ENCODE results near the gene PHF20.
"Not testable (repeated sequence)": the region's sequence is repeated elsewhere in the genome, so short reads cannot be mapped to it uniquely, and the experiment has no call there.

Gene PHF20

GRCh38 chr20:35954200-35954906, 182.5 kb downstream of the PHF20 start, which contains the start of gene SCAND1:
Gene SCAND1 (minus strand): TSS chr20:35954502. CDS start chr20:35954284, 218 bp downstream.
- Mint-ChIP-seq H3K4me3 (peak within 1 kb of the TSS; percentile 99), H3K27me3 (no peaks in the 10 kb centered on the region), H3K27ac (peak within 1 kb of the TSS; percentile 99), H3K36me3 (ENCODE audit: low read depth) (peaks cover 9% of the 10 kb centered on the region), H3K9me3 (peaks cover 3% of the 10 kb centered on the region), H3K4me1 (ENCODE audit: low read depth) (peaks cover 16% of the 10 kb centered on the region)

GRCh38 chr20:35954907-35955251, 183.1 kb downstream of the PHF20 start:
- H3K27ac Mint-ChIP-seq = peak overlapping the region; percentile 99
- peaks cover 8% of the 10 kb centered on the region for H3K36me3 Mint-ChIP-seq (ENCODE audit: low read depth)
- H3K4me1 Mint-ChIP-seq (ENCODE audit: low read depth) = peaks cover 16% of the 10 kb centered on the region
- no peaks in the 10 kb centered on the region for H3K27me3 Mint-ChIP-seq
- H3K9me3 Mint-ChIP-seq = peaks cover 6% of the 10 kb centered on the region
- H3K4me3 Mint-ChIP-seq = peak overlapping the region; percentile 99

- H3K9me3 Mint-ChIP-seq = peaks cover 6% of the 10 kb centered on the region
- no peaks in the 10 kb centered on the region for H3K27me3 Mint-ChIP-seq
- H3K27ac Mint-ChIP-seq = peak overlapping the region; percentile 13
- H3K4me1 Mint-ChIP-seq (ENCODE audit: low read depth) = peaks cover 16% of the 10 kb centered on the region
- peak overlapping the region; percentile 1 for H3K4me3 Mint-ChIP-seq
- H3K36me3 Mint-ChIP-seq (ENCODE audit: low read depth) = peaks cover 8% of the 10 kb centered on the region
These were observed 184.8 kb downstream of the PHF20 start for GRCh38 chr20:35956616-35957015.

- not testable (repeated sequence) for H3K4me3 Mint-ChIP-seq; H3K27me3 Mint-ChIP-seq; H3K27ac Mint-ChIP-seq; H3K36me3 Mint-ChIP-seq (ENCODE audit: low read depth); H3K4me1 Mint-ChIP-seq (ENCODE audit: low read depth); H3K9me3 Mint-ChIP-seq
These were observed 187.5 kb downstream of the PHF20 start for GRCh38 chr20:35959291-35959690.

- no peaks in the 10 kb centered on the region for H3K4me1 Mint-ChIP-seq (ENCODE audit: low read depth)
- peaks cover 6% of the 10 kb centered on the region for H3K9me3 Mint-ChIP-seq
- no peak overlapping the region for H3K27ac Mint-ChIP-seq
- no peak overlapping the region for H3K4me3 Mint-ChIP-seq
- peaks cover 4% of the 10 kb centered on the region for H3K27me3 Mint-ChIP-seq
- H3K36me3 Mint-ChIP-seq (ENCODE audit: low read depth) = peaks cover 4% of the 10 kb centered on the region
These were observed 192.1 kb downstream of the PHF20 start for GRCh38 chr20:35963878-35964277.

- no peaks in the 10 kb centered on the region for H3K36me3 Mint-ChIP-seq (ENCODE audit: low read depth)
- H3K27ac Mint-ChIP-seq = no peak within 1 kb of the TSS
- H3K27me3 Mint-ChIP-seq = peaks cover 4% of the 10 kb centered on the region
These were observed 196.3 kb downstream of the PHF20 start, which contains the start of gene CNBD2 for GRCh38 chr20:35967979-35968640. Gene CNBD2 (plus strand): TSS chr20:35968590. CDS start chr20:35968763, 173 bp downstream.

GRCh38 chr20:35968930-35969329, 197.1 kb downstream of the PHF20 start:
- no peaks in the 10 kb centered on the region for H3K36me3 Mint-ChIP-seq (ENCODE audit: low read depth)
- H3K27me3 Mint-ChIP-seq = peaks cover 4% of the 10 kb centered on the region
- no peak overlapping the region for H3K27ac Mint-ChIP-seq
- no peaks in the 10 kb centered on the region for H3K9me3 Mint-ChIP-seq
- H3K4me3 Mint-ChIP-seq = no peak overlapping the region
- no peaks in the 10 kb centered on the region for H3K4me1 Mint-ChIP-seq (ENCODE audit: low read depth)

More at GRCh38 chr20:35967979-35968640, 196.3 kb downstream of the PHF20 start, which contains the start of gene CNBD2:
- no peak within 1 kb of the TSS for H3K4me3 Mint-ChIP-seq
- no peaks in the 10 kb centered on the region for H3K4me1 Mint-ChIP-seq (ENCODE audit: low read depth)
- H3K9me3 Mint-ChIP-seq = no peaks in the 10 kb centered on the region

- H3K36me3 Mint-ChIP-seq (ENCODE audit: low read depth) = no peaks in the 10 kb centered on the region
These were observed 200.2 kb downstream of the PHF20 start for GRCh38 chr20:35971981-35972380.

GRCh38 chr20:35972462-35972861, 200.6 kb downstream of the PHF20 start:
- H3K4me1 Mint-ChIP-seq (ENCODE audit: low read depth) = no peaks in the 10 kb centered on the region
- H3K4me3 Mint-ChIP-seq = no peak overlapping the region
- no peaks in the 10 kb centered on the region for H3K36me3 Mint-ChIP-seq (ENCODE audit: low read depth)
- H3K27ac Mint-ChIP-seq = no peak overlapping the region
- H3K27me3 Mint-ChIP-seq = peaks cover 4% of the 10 kb centered on the region
- H3K9me3 Mint-ChIP-seq = no peaks in the 10 kb centered on the region

More at GRCh38 chr20:35971981-35972380, 200.2 kb downstream of the PHF20 start:
- H3K27ac Mint-ChIP-seq = no peak overlapping the region
- peaks cover 4% of the 10 kb centered on the region for H3K27me3 Mint-ChIP-seq
- no peak overlapping the region for H3K4me3 Mint-ChIP-seq
- no peaks in the 10 kb centered on the region for H3K9me3 Mint-ChIP-seq
- H3K4me1 Mint-ChIP-seq (ENCODE audit: low read depth) = no peaks in the 10 kb centered on the region

- no peaks in the 10 kb centered on the region for H3K27me3 Mint-ChIP-seq
- no peaks in the 10 kb centered on the region for H3K36me3 Mint-ChIP-seq (ENCODE audit: low read depth)
- H3K9me3 Mint-ChIP-seq = no peaks in the 10 kb centered on the region
- no peaks in the 10 kb centered on the region for H3K4me1 Mint-ChIP-seq (ENCODE audit: low read depth)
- no peak overlapping the region for H3K27ac Mint-ChIP-seq
- H3K4me3 Mint-ChIP-seq = no peak overlapping the region
These were observed 202.4 kb downstream of the PHF20 start for GRCh38 chr20:35974256-35974655.

GRCh38 chr20:35975576-35976373, 204.0 kb downstream of the PHF20 start:
- H3K27me3 Mint-ChIP-seq = no peaks in the 10 kb centered on the region
- H3K4me3 Mint-ChIP-seq = no peak overlapping the region
- H3K36me3 Mint-ChIP-seq (ENCODE audit: low read depth) = no peaks in the 10 kb centered on the region
- no peaks in the 10 kb centered on the region for H3K9me3 Mint-ChIP-seq
- no peak overlapping the region for H3K27ac Mint-ChIP-seq
- no peaks in the 10 kb centered on the region for H3K4me1 Mint-ChIP-seq (ENCODE audit: low read depth)

GRCh38 chr20:35978041-35978513, 206.3 kb downstream of the PHF20 start:
- no peak overlapping the region for H3K4me3 Mint-ChIP-seq
- no peak overlapping the region for H3K27ac Mint-ChIP-seq
- no peaks in the 10 kb centered on the region for H3K9me3 Mint-ChIP-seq
- H3K4me1 Mint-ChIP-seq (ENCODE audit: low read depth) = no peaks in the 10 kb centered on the region
- no peaks in the 10 kb centered on the region for H3K27me3 Mint-ChIP-seq
- H3K36me3 Mint-ChIP-seq (ENCODE audit: low read depth) = no peaks in the 10 kb centered on the region

GRCh38 chr20:35979544-35979943, 207.7 kb downstream of the PHF20 start:
- Mint-ChIP-seq H3K36me3 (ENCODE audit: low read depth) (no peaks in the 10 kb centered on the region), H3K9me3 (no peaks in the 10 kb centered on the region), H3K27me3 (no peaks in the 10 kb centered on the region), H3K4me3 (no peak overlapping the region), H3K27ac (no peak overlapping the region), H3K4me1 (ENCODE audit: low read depth) (no peaks in the 10 kb centered on the region)

GRCh38 chr20:35981969-35982368, 210.2 kb downstream of the PHF20 start:
- Mint-ChIP-seq H3K9me3 (no peaks in the 10 kb centered on the region), H3K4me3 (no peak overlapping the region), H3K4me1 (ENCODE audit: low read depth) (no peaks in the 10 kb centered on the region), H3K27me3 (no peaks in the 10 kb centered on the region), H3K27ac (no peak overlapping the region), H3K36me3 (ENCODE audit: low read depth) (no peaks in the 10 kb centered on the region)

- Mint-ChIP-seq H3K4me3 (no peak overlapping the region), H3K27me3 (no peaks in the 10 kb centered on the region), H3K27ac (no peak overlapping the region), H3K4me1 (ENCODE audit: low read depth) (no peaks in the 10 kb centered on the region), H3K9me3 (no peaks in the 10 kb centered on the region), H3K36me3 (ENCODE audit: low read depth) (no peaks in the 10 kb centered on the region)
These were observed 212.6 kb downstream of the PHF20 start for GRCh38 chr20:35984382-35984781.
